ENCODE results near the gene TCF19. TPM values are rescaled to one million over a fixed set of nuclear protein-coding genes. Genes with fewer than 3 reads are reported as not detected.
"Not testable (repeated sequence)": the region's sequence is repeated elsewhere in the genome, so short reads cannot be mapped to it uniquely, and the experiment has no call there.

Gene TCF19
- total RNA-seq, 1 experiment from 2014 or later, result 71.7 TPM

- DNase-seq (ENCODE audit: low spot score), result no peak
Observed at GRCh38 chr6:31161216-31162126, 3.1 kb downstream of the TCF19 start.

GRCh38 chr6:31162463-31163165, 4.2 kb downstream of the TCF19 start:
- no peak for DNase-seq (ENCODE audit: low spot score)

GRCh38 chr6:31163922-31164321, 5.5 kb downstream of the TCF19 start:
- DNase-seq (ENCODE audit: low spot score), result peak; percentile 39

- not testable (repeated sequence) for DNase-seq (ENCODE audit: low spot score)
Observed at GRCh38 chr6:31164475-31165063, 6.2 kb downstream of the TCF19 start.

GRCh38 chr6:31165064-31165832, 6.9 kb downstream of the TCF19 start:
- DNase-seq (ENCODE audit: low spot score), result not testable (repeated sequence)

GRCh38 chr6:31165986-31166385, 7.6 kb downstream of the TCF19 start:
- DNase-seq (ENCODE audit: low spot score), result no peak

- DNase-seq (ENCODE audit: low spot score), result no peak
Observed at GRCh38 chr6:31168606-31169005, 10.2 kb downstream of the TCF19 start.

- DNase-seq (ENCODE audit: low spot score), result no peak
Observed at GRCh38 chr6:31169123-31169857, 10.9 kb downstream of the TCF19 start.

GRCh38 chr6:31169858-31170599, 11.6 kb downstream of the TCF19 start:
- DNase-seq (ENCODE audit: low spot score), result not testable (repeated sequence)

- no peak for DNase-seq (ENCODE audit: low spot score)
Observed at GRCh38 chr6:31170600-31170881, 12.2 kb downstream of the TCF19 start, which contains the start of gene POU5F1. Gene POU5F1, minus strand, starts transcription at chr6:31170682. Its CDS starts 62 bp downstream, at chr6:31170620.

- DNase-seq (ENCODE audit: low spot score), result no peak
Observed at GRCh38 chr6:31170987-31171671, 12.7 kb downstream of the TCF19 start.

- no peak for DNase-seq (ENCODE audit: low spot score)
Observed at GRCh38 chr6:31171931-31172905, 13.8 kb downstream of the TCF19 start.

- DNase-seq (ENCODE audit: low spot score), result no peak
Observed at GRCh38 chr6:31172973-31173384, 14.6 kb downstream of the TCF19 start.

- no peak for DNase-seq (ENCODE audit: low spot score)
Observed at GRCh38 chr6:31173406-31173805, 15.0 kb downstream of the TCF19 start.

- DNase-seq (ENCODE audit: low spot score), result no peak
Observed at GRCh38 chr6:31174378-31174777, 16.0 kb downstream of the TCF19 start.

- no peak for DNase-seq (ENCODE audit: low spot score)
Observed at GRCh38 chr6:31175971-31176370, 17.6 kb downstream of the TCF19 start.

- DNase-seq (ENCODE audit: low spot score), result peak; percentile 59
Observed at GRCh38 chr6:31178143-31179041, 20.0 kb downstream of the TCF19 start.

Measured in HT-29 (cell line).